DMS153 (cell line): ENCODE measurements around the gene KLHL29.
A peak's percentile ranks its signal among the peaks of the same experiment; 100 is the strongest.
"Not testable (repeated sequence)": the region's sequence is repeated elsewhere in the genome, so short reads cannot be mapped to it uniquely, and the experiment has no call there.

Experiments
- DNase-seq: peaks from one replicate; lab custom pipeline; 2025; lab: John Stamatoyannopoulos, UW

Gene KLHL29

GRCh38 chr2:23719716-23720115 lies 334.7 kb downstream of the KLHL29 start:
- DNase-seq, result no peak

- no peak for DNase-seq
Measured at GRCh38 chr2:23720705-23721453, 335.9 kb downstream of the KLHL29 start.

GRCh38 chr2:23721454-23721826 lies 336.5 kb downstream of the KLHL29 start:
- DNase-seq, result no peak

GRCh38 chr2:23722255-23722654 lies 337.3 kb downstream of the KLHL29 start:
- DNase-seq, result no peak

- not testable (repeated sequence) for DNase-seq
Measured at GRCh38 chr2:23723029-23723428, 338.1 kb downstream of the KLHL29 start.

- DNase-seq, result no peak
Measured at GRCh38 chr2:23734416-23734815, 349.4 kb downstream of the KLHL29 start.

GRCh38 chr2:23736783-23737182 lies 351.8 kb downstream of the KLHL29 start:
- not testable (repeated sequence) for DNase-seq

- DNase-seq, result no peak
Measured at GRCh38 chr2:23745068-23745725, 360.2 kb downstream of the KLHL29 start.

GRCh38 chr2:23745726-23746105 lies 360.7 kb downstream of the KLHL29 start:
- DNase-seq, result no peak

GRCh38 chr2:23746141-23746863 lies 361.3 kb downstream of the KLHL29 start:
- no peak for DNase-seq

- DNase-seq, result no peak
Measured at GRCh38 chr2:23751747-23752265, 366.8 kb downstream of the KLHL29 start.

GRCh38 chr2:23753291-23754010 lies 368.5 kb downstream of the KLHL29 start:
- no peak for DNase-seq

- DNase-seq, result no peak
Measured at GRCh38 chr2:23754970-23755369, 370.0 kb downstream of the KLHL29 start.

- peak; percentile 42 for DNase-seq
Measured at GRCh38 chr2:23756593-23757292, 371.8 kb downstream of the KLHL29 start.

- DNase-seq, result no peak
Measured at GRCh38 chr2:23757686-23758433, 372.9 kb downstream of the KLHL29 start.
